ENCODE data around the gene IL1A. TPM values are rescaled to one million over a fixed set of nuclear protein-coding genes. Genes with fewer than 3 reads are reported as not detected.

The IL1A gene
- total RNA-seq, 4 donors from 2014 or later, result not detected

- Histone ChIP-seq H3K36me3 (no peaks in the 10 kb centered on the region), H3K4me3 (no peak overlapping the region), H3K27me3 (no peaks in the 10 kb centered on the region), H3K9me3 (no peaks in the 10 kb centered on the region), H3K4me1 (peaks cover 0 to 7% (median 1%) of the 10 kb centered on the region in 4 donors), H3K27ac (no peak overlapping the region)
- no peak for DNase-seq
- TF ChIP-seq, protein P1, sequence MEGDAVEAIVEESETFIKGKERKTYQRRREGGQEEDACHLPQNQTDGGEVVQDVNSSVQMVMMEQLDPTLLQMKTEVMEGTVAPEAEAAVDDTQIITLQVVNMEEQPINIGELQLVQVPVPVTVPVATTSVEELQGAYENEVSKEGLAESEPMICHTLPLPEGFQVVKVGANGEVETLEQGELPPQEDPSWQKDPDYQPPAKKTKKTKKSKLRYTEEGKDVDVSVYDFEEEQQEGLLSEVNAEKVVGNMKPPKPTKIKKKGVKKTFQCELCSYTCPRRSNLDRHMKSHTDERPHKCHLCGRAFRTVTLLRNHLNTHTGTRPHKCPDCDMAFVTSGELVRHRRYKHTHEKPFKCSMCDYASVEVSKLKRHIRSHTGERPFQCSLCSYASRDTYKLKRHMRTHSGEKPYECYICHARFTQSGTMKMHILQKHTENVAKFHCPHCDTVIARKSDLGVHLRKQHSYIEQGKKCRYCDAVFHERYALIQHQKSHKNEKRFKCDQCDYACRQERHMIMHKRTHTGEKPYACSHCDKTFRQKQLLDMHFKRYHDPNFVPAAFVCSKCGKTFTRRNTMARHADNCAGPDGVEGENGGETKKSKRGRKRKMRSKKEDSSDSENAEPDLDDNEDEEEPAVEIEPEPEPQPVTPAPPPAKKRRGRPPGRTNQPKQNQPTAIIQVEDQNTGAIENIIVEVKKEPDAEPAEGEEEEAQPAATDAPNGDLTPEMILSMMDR (IDR thresholded peaks at IDR 0.05), result no peak
Measured at GRCh38 chr2:112807233-112807807, 23.0 kb upstream of the IL1A start.

- H3K4me1 ChIP-seq, result no peaks in the 10 kb centered on the region
- no peaks in the 10 kb centered on the region for H3K36me3 ChIP-seq
- no peaks in the 10 kb centered on the region for H3K27me3 ChIP-seq
- no peak overlapping the region for H3K27ac ChIP-seq
- H3K4me3 ChIP-seq, result no peak overlapping the region
- TF ChIP-seq POLR2A (IDR thresholded peaks at IDR 0.05), result no peak
- TF ChIP-seq, protein P1 (IDR thresholded peaks at IDR 0.05), result no peak
- no peaks in the 10 kb centered on the region for H3K9me3 ChIP-seq
- peak in 1 of 3 donors; percentile 22 for DNase-seq
Measured at GRCh38 chr2:112805542-112805941, 21.2 kb upstream of the IL1A start.

DNA sequence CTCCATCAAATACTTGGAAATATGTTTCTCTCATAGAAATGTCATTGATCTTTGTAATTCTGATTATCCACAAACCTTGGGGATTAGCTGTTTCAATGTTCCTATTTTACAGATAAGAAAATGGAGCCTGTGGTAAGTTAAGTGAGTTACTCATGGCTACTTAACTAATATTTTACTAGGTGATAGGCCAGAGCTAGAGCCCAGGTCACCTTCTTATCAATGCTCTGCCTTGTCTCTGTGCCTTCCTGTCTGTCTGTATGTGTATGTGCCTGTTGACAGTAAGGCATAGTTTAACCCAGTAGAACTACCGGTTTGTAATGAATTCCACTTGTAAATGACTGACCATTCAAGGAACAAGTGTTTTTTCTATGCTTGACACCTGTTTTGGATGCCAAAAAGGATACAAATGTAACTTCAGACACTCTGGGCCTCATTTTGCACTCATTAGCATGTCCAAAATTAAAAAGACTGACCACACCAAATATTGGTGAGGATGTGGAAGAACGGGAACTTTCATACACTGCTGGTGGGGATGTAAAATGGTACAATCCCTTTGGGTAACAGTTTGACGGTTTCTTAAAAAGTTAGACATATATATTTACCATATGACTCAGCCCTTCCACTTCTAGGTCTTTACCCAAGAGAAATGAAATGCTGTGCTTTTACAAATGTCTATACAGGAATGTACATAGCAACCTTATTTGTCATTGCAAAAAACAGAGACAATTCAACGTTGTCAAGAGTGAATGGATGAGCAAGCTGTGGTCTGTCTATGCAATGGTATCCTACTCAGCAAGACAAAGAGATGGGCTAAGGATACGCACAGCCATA lies 19.6 kb upstream of the IL1A start:
- Histone ChIP-seq H3K9me3 (no peaks in the 10 kb centered on the region), H3K4me3 (no peak overlapping the region), H3K36me3 (no peaks in the 10 kb centered on the region), H3K4me1 (no peaks in the 10 kb centered on the region), H3K27me3 (no peaks in the 10 kb centered on the region), H3K27ac (no peak overlapping the region)
- DNase-seq, result no peak
- TF ChIP-seq, protein P1 (IDR thresholded peaks at IDR 0.05), result no peak
- no peak for TF ChIP-seq POLR2A (IDR thresholded peaks at IDR 0.05)

DNA sequence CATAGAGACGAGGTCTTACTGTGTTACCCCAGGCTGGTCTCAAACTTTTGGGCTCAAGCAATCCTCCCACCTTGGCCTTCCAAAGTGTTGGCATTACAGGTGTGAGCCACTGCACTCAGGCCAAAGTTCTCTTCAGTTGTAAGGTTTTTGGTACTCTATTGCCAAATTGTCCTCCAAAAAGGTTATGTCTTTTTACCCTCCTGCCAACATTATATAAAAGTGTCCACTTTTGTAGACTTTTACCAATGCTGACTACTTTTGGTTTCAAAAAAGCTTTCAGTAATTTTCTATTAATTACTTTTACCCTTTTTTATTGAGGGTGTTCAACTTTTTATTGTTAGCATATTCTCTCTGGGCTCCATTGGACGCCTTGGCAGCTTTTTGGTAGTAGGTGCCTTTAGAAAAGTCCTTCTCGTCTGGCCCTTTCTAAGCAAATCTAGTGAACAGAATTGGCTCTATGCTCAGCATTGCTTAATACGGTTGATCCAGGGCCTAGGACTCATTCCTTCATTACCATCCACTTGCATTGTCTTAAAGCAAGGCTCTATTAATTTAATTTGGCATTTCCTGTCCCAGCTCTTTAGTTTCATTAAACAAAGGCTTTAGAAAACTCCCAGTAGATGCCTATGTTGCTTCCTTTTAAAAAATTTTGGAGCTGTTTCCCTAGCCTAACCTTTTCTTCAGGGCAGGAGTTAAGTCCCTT lies 16.7 kb upstream of the IL1A start:
- Histone ChIP-seq H3K4me3 (no peak overlapping the region), H3K4me1 (no peaks in the 10 kb centered on the region)
- TF ChIP-seq, protein P1 (IDR thresholded peaks at IDR 0.05), result no peak
- no peak for TF ChIP-seq POLR2A (IDR thresholded peaks at IDR 0.05)

GRCh38 chr2:112798979-112799975 lies 15.0 kb upstream of the IL1A start:
- no peaks in the 10 kb centered on the region for H3K9me3 ChIP-seq
- H3K27ac ChIP-seq, result no peak overlapping the region
- H3K27me3 ChIP-seq, result no peaks in the 10 kb centered on the region
- H3K4me1 ChIP-seq, result peaks cover 0 to 7% (median 0%) of the 10 kb centered on the region in 4 donors
- no peaks in the 10 kb centered on the region for H3K36me3 ChIP-seq
- DNase-seq, result no peak
- TF ChIP-seq, protein P1 (IDR thresholded peaks at IDR 0.05), result no peak
- no peak for TF ChIP-seq POLR2A (IDR thresholded peaks at IDR 0.05)
- no peak overlapping the region for H3K4me3 ChIP-seq

More for the DNA sequence above, 16.7 kb upstream of the IL1A start:
- Histone ChIP-seq H3K27me3 (no peaks in the 10 kb centered on the region), H3K9me3 (no peaks in the 10 kb centered on the region), H3K36me3 (no peaks in the 10 kb centered on the region), H3K27ac (no peak overlapping the region)
- no peak for DNase-seq
